ENCODE results near the gene ABCG2.

Gene ABCG2

DNA sequence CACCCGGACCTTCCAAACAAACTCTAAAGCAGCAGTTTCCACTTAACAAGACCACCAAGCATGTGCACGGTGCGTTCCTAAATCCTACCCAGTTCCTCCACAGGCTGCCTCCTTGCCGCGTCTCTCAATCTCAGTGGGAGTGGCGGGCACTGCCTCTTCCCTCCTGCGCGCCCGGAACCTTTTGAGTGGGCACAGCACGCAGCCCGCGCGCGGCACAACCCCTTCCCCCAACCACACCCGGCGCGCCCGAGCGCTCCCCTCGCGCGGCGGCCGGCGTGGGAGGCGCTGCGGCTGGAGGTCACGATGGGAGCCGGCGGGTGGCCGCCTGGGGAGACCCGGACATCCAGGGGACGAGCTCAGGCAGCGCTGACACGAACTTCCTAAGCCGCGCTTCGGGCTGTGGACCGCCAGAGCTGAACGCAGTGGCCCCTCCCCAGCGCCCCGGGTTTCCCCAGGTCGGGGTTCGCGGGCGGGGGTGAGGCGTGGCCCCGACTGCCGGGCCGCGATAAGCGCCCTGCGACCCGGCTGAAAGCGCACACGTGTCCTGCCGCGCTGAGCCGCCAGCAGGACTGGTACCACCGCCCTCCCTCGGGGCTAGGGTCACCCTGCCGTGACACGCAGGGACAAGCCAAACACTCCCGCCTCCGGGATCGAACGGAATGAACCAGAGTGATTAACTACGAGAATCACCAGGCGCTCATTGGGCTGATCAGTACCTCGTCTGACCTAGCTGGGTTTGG, at the start of gene ABCG2:
TSS of gene ABCG2 (minus strand) at position 151 of the 740 bp plus-strand sequence. CDS start 18,644 bp downstream, outside the sequence.
- DNase-seq (ENCODE audit: low read depth in 2 of 2): peak; percentile 21 to 42

GRCh38 chr4:88208156-88208555, 49.7 kb upstream of the ABCG2 start:
- no peak for DNase-seq (ENCODE audit: low read depth in 2 of 2)

GRCh38 chr4:88207171-88207570, 48.7 kb upstream of the ABCG2 start:
- DNase-seq (ENCODE audit: low read depth in 2 of 2): no peak

- no peak for DNase-seq (ENCODE audit: low read depth in 2 of 2)
Measured at GRCh38 chr4:88204882-88205281, 46.4 kb upstream of the ABCG2 start.

- DNase-seq (ENCODE audit: low read depth in 2 of 2): no peak
Measured at GRCh38 chr4:88202443-88202842, 44.0 kb upstream of the ABCG2 start.

DNA sequence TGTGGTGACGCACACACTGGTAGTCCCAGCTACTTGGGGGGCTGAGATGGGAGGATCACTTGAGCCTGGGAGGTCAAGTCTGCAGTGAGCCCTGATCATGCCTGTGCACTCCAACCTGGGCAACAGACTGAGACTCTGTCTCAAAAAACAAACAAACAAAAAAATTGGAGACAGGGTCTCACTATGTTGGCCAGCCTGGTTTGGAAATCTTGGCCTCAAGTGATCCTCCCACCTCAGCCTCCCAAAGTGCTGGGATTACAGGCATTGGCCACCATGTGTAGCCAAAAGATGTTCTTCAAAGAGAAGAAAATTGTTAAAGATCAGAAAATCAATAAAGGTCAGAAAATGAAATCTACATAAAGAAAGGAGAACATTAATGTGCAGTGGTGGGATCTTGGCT, 41.7 kb upstream of the ABCG2 start:
- DNase-seq (ENCODE audit: low read depth in 2 of 2): no peak

GRCh38 chr4:88196523-88197185, 38.2 kb upstream of the ABCG2 start:
- DNase-seq (ENCODE audit: low read depth in 2 of 2): no peak

DNA sequence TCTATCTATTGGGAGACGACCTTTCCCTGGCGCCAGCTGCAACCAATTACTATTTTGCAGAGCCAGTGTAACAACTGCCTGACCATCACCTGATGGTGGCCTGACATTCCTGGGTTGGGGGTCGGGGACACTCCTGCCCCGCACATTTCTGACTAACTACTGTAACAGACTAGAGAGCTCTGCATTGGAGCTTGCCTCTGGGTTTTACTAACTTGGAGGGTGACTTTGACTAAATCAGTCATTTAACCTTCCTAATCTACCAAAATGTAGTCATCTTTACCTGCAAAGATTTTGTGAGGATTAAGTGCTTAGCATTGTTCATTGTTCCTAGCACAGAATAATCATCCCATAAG, 37.5 kb upstream of the ABCG2 start:
- DNase-seq (ENCODE audit: low read depth in 2 of 2): no peak

DNA sequence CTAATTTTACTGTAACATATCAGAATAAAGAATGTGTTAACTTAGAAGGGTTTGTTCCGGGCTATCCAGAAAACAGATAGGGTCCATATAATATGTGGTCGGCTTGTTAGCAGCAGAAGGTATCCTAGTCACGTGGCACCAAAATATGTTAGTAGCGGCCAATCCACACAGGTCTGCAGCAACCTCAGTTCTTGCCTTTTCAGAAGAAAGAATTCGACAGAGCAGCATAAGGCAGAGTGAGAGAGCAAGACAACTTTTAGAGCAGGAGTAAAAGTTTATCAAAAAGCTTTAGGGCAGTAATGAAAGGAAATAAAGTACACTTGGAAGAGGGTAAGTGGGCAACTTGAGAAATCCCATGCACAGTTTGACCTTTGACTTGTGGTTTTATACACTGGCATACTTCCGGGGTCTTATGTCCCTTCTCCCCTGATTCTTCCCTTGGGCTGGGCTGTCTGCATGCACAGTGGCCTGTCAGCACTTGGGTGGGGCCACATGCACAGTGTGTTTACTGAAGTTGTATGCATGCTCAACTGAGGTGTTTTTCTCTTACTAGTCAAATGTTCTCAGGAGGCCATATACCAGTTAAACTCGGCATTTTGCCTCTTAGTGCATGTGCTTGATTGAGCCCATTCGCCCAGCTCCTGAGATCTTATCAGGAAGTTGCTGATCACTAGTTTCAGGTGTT, 37.0 kb upstream of the ABCG2 start:
- DNase-seq (ENCODE audit: low read depth in 2 of 2): no peak

- no peak for DNase-seq (ENCODE audit: low read depth in 2 of 2)
Measured at GRCh38 chr4:88191404-88191803, 33.0 kb upstream of the ABCG2 start.

GRCh38 chr4:88189881-88190585, 31.6 kb upstream of the ABCG2 start:
- no peak for DNase-seq (ENCODE audit: low read depth in 2 of 2)

DNA sequence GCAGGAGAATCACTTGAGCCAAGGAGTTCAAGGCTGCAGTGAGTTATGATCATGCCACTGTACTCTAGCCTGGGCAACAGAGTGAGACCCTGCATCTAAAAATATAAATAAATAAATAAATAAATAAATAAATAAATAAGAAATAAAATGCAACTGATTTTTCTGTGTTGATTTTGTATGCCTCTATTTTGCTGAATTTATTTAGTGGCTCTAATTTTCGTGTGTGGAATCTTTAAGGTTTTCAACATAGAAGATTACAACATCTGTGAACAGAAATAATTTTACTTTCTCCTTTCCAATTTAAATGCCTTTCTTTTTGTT, 30.9 kb upstream of the ABCG2 start:
- no peak for DNase-seq (ENCODE audit: low read depth in 2 of 2)

- DNase-seq (ENCODE audit: low read depth in 2 of 2): no peak
Measured at GRCh38 chr4:88188738-88189417, 30.4 kb upstream of the ABCG2 start.

GRCh38 chr4:88187766-88188165, 29.3 kb upstream of the ABCG2 start:
- DNase-seq (ENCODE audit: low read depth in 2 of 2): no peak

DNA sequence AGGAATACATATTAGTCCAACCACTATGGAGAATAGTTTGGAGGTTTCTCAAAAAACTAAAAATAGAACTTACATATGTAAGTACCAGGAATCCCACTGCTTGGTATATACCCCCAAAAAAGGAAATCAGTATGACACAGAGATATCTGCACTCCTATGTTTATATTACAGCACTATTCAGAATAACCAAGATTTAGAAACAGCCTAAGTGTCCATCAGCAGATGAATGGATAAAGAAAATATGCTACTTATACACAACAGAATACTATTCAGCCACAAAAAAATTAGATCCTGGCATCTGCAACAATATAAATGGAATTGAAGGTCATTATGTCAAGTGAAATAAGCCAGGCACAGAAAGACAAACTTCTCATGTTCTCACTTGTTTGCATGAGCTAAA, 27.5 kb upstream of the ABCG2 start:
- DNase-seq (ENCODE audit: low read depth in 2 of 2): no peak

DNA sequence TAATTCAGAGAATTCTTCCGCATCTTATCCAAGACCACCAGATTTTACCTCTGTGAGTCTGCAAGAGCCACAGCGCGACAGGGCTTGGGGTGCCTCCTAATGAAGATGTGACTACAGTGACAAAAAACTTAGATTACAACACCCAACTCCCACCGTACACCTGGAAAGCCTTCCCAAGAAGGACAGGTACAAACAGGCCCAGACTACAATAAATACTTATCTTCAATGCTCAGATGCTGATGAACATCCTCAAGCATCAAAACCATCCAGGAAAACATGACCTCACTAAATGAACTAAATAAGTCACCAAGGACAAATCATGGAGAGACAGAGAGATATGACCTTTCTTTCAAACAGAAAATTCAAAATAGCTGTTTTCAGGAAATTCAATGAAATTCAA, 20.8 kb upstream of the ABCG2 start:
- no peak for DNase-seq (ENCODE audit: low read depth in 2 of 2)

DNA sequence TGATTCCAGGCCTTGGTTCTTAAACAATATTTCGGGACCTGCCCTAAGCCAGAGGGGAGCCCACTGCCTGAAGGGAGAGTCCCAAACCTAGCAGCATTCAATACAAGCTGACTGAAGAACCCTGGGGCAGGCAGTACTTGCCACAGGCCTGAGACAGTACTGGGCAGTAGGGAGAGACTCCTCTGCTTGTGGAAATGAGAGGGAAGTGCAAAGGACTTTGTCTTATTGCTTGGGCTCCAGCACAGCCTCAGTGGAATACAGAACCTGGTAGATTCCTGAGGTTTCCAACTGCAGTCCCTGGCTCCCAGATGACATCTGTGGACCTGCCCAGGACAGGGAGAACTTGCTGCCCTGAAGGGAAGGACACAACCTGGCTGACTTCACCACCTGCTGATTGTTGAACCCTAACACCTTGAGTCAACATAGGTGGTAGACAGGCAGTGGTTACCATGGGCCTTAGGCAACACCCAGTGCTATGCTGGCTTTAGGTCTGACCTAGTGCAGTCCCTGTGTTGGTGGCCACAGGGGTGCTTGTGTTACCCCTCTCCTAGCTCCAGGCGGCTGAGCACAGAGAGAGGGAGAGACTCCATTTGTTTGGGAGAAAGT, 20.3 kb upstream of the ABCG2 start:
- no peak for DNase-seq (ENCODE audit: low read depth in 2 of 2)

DNA sequence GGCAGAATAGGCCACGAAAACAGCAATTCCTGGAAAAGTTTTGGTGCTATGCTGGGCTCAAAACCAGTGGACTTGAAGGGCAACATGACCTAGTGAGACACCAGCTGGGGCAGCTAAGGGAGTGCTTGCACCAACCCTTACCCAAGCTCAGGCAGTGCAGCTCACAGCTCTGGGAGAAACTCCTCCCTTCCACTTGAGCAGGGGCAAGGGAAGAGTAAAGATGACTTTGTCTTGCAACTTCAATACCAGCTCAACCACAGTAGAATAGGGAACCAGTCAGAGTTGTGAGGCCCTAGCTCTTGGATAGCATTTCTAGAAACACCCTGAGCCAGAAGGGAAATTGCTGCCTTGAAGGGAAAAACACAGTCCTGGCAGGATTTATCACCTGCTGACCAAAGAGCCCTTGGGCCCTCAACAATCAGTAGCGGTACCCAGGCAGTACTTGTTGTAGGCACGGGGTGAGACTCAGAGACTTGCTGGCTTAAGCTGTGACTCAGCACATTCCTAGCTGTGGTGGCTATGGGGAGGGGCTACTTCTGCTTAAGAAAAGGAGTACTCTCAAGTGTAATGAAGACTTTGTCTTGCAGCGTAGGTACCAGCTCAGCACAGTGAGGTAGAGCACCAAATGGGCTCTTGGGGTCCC, 19.7 kb upstream of the ABCG2 start:
- no peak for DNase-seq (ENCODE audit: low read depth in 2 of 2)

- no peak for DNase-seq (ENCODE audit: low read depth in 2 of 2)
Measured at GRCh38 chr4:88172987-88173386, 14.5 kb upstream of the ABCG2 start.

DNA sequence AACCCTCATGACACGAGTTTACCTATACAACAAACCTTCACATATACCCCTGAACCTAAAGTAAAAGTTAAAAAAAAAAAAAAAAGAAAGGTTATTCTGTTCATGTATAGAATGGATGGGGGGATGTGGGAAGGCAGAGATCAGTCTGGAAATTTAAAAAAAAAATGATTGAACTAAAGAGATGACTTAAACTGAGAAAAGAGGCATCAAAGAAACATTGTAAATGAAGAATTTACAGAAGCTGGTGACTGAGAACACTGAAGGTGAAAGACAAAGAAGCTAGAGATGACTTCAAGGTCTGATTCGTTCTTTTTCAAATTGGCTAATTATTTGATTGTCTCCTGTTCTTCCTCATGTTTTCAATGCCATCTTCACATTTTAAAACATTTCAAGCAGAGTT, 12.8 kb upstream of the ABCG2 start:
- DNase-seq (ENCODE audit: low read depth in 2 of 2): no peak

- no peak for DNase-seq (ENCODE audit: low read depth in 2 of 2)
Measured at GRCh38 chr4:88169298-88169697, 10.9 kb upstream of the ABCG2 start.

Measured in stimulated activated CD8-positive, alpha-beta memory T cell treated with anti-CD3 and anti-CD28 coated beads, Interleukin-2, amount 100 ng/mL, for 48 hours (primary cell).